GM12892 (cell line): ENCODE measurements around the gene CORO1C.

Source experiments
- POLR2A ChIP-seq: IDR thresholded peaks from 2 replicates; pipeline ENCODE4 v1.6.1; 2011; ENCODE audit warnings: low read depth, low read length, control low read depth
- POLR2AphosphoS5 ChIP-seq: IDR thresholded peaks from 2 replicates; pipeline ENCODE4 v1.6.1; 2011; ENCODE audit warnings: low read depth, low read length, control low read depth

DNA sequence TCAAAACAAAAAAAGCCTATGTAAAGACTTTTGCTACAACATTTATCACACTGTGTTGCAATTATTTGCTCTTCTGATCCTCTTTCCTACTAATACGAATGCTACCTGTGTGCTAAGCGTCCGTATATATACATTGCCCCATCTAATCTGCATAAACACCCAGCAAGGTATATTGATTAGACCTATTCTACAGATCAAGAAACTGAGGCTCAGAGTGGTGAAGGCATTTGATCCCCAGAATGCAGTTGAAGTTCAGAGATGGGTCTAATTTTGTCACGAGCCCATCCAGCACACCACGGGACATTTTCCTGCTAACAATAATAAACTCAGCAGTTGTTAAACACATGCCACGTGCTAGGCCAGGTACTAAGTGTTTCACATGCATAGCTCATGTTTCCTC is 25.1 kb upstream of the CORO1C start:
- TF ChIP-seq POLR2AphosphoS5 (no peak), POLR2A (no peak)
